ENCODE measurements around the gene POGLUT3.

Gene POGLUT3, protein sequence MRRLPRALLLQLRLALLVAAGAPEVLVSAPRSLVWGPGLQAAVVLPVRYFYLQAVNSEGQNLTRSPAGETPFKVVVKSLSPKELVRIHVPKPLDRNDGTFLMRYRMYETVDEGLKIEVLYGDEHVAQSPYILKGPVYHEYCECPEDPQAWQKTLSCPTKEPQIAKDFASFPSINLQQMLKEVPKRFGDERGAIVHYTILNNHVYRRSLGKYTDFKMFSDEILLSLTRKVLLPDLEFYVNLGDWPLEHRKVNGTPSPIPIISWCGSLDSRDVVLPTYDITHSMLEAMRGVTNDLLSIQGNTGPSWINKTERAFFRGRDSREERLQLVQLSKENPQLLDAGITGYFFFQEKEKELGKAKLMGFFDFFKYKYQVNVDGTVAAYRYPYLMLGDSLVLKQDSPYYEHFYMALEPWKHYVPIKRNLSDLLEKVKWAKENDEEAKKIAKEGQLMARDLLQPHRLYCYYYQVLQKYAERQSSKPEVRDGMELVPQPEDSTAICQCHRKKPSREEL

DNA sequence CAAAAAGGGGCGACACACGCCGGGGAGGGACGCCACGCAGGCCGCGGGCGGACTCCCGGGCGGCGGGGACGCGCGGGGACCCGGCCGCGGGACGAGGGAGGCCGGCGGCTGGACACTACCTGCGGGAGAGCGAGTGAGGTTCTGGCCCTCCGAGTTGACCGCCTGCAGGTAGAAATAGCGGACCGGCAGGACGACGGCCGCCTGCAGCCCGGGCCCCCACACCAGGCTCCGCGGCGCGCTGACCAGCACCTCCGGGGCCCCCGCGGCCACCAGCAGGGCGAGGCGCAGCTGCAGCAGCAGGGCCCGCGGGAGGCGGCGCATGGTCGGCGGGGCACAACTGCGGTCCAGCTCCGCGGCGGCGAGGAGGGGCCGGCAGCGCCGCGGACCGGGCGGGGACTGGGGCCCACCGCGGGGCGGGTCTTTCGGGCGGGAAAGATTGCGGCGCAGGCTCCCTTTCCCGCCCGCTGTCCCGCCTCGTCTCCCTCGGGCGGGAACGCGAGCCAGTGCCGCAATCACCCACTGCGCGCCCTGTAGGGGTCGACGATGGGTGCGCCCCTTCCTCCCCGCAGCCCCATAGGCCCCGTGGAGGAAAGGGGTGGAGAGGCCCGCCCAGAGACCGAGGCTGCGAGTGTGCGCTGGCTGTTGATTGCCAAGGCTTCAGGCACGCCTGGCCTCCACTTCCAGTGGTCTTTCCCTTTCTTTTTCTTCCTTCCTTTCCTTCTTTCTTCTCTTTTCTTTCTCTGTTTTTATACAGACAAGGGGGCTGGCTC, at the start of gene POGLUT3:
POGLUT3 (minus strand) TSS at position 339 of the 770 bp plus-strand sequence; CDS start at position 321, 18 bp downstream.
- DNase-seq (ENCODE audit: insufficient read length, low spot score) = peak; percentile 37
- TF ChIP-seq, protein P1, sequence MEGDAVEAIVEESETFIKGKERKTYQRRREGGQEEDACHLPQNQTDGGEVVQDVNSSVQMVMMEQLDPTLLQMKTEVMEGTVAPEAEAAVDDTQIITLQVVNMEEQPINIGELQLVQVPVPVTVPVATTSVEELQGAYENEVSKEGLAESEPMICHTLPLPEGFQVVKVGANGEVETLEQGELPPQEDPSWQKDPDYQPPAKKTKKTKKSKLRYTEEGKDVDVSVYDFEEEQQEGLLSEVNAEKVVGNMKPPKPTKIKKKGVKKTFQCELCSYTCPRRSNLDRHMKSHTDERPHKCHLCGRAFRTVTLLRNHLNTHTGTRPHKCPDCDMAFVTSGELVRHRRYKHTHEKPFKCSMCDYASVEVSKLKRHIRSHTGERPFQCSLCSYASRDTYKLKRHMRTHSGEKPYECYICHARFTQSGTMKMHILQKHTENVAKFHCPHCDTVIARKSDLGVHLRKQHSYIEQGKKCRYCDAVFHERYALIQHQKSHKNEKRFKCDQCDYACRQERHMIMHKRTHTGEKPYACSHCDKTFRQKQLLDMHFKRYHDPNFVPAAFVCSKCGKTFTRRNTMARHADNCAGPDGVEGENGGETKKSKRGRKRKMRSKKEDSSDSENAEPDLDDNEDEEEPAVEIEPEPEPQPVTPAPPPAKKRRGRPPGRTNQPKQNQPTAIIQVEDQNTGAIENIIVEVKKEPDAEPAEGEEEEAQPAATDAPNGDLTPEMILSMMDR (IDR thresholded peaks at IDR 0.05; ENCODE audit: insufficient read depth, missing control alignments) = no peak
- no peak for FAIRE-seq

DNA sequence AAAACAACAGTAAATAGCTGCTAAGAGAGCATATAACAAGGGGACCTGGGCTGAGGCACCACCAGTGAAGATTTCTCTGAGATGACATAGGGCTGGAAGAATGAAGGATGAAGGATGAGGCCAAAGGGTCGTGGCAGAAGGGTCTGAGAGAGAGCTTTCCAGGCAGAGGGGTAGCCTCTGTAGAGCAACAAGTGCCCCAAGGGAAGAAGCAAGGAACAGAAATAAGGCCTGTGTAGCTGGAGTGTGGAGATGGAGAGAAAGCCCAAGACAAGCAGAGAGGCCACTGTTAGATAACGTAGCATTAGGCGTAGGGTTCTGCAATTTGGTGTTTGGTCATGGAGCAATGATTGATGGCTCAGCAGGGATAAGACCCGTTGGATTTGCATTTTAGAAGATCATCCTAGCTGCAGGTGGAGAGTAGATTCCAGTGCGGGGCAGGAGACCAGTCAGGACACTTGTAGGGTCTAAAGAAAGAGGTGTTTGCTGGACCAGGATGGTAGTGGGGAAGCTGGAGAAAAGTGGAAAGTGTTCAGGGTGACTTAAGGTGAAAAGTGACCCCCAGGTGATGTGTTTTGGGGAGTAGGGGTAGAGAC, 47.8 kb upstream of the POGLUT3 start:
- DNase-seq (ENCODE audit: insufficient read length, low spot score) (no peak), FAIRE-seq (no peak)
- TF ChIP-seq, protein P1 (IDR thresholded peaks at IDR 0.05; ENCODE audit: insufficient read depth, missing control alignments) = no peak

DNA sequence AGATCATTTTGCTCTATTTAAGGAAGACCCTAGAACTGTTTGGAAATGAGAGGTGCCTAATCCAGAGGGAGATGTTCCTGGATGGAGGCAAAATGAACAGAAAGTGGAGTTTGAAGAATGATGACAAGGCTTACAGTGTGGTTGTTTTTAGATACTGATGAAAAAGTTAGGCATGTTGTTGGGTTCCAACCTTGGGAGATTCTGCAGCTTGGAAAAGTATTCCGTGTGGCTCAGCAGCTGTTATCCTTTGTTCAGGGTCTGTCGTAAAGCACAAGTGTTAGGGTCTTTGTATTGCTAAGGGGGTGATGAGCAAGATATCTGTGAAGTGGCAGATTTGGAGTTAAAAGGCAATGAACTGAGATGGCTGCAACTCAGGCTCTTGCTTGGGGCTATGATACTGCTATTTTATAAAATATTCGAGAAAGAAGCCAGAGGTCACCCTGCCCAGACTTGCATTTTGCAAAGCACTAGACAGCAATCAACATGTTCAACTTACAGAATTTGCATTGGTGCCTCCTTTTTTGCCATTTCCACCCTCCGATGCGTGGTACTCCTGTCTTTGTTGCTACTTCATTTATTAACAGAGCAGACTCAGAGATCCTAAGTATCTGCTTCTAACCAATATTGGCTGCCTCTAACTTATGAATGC, 45.3 kb upstream of the POGLUT3 start:
- TF ChIP-seq, protein P1 (IDR thresholded peaks at IDR 0.05; ENCODE audit: insufficient read depth, missing control alignments) = no peak
- FAIRE-seq (no peak), DNase-seq (ENCODE audit: insufficient read length, low spot score) (no peak)

DNA sequence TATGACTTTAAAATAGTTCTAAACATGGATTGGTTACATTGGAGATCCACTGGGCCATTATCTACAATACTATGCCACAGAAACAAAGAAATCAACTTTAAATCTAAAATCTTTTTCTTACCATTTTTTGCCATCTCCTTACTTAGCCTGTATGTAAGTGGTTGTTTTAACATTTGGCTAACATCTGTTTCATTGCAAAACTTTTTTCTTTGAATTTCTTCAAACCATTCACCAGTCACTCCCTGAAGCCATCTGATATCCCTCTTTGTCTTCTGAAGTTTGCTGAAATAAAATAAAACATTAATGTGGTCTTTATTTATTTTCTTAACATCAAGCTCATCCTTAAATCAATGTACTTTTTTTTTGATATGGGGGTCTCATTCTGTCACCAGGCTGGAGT, 43.3 kb upstream of the POGLUT3 start:
- FAIRE-seq = no peak
- DNase-seq (ENCODE audit: insufficient read length, low spot score) = no peak
- TF ChIP-seq, protein P1 (IDR thresholded peaks at IDR 0.05; ENCODE audit: insufficient read depth, missing control alignments) = no peak

DNA sequence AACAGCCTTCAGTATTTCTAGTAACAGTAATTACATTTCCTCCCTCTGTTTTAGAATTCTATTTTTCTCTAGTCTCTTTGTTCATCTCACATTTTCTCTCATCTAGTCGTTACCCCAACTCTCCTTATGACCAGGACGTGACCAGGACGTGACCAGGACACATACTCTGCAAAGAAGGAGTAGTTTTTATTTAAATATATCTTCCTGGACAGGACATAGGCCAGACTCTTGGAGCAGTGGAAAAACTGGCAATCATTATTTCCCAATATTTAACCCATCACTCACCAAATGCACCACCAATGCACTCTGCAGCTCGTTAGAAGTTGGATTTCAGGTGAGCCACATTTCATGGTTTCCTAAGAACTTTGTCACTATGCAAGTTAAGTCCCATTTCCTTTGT, 40.3 kb upstream of the POGLUT3 start:
- DNase-seq (ENCODE audit: insufficient read length, low spot score) = no peak
- TF ChIP-seq, protein P1 (IDR thresholded peaks at IDR 0.05; ENCODE audit: insufficient read depth, missing control alignments) = no peak
- no peak for FAIRE-seq

DNA sequence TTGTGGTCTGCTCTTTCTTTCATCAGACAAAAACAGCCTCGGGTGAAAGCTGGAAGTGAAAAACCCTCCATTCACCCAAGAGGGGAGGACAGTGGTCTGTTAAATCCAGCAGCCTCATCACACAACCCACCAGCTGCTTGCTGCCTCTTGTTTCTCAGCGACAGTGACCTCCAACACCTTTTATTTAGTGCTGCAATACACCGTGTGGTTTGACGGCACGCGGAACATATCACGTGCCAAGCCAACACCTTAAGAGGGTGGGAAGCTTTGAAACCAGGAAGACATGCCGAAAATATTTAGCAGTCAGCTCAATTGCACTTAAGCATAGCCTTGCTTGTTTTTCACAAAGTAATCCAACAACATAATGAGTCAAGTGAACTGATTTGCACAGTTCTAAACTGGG, 39.8 kb upstream of the POGLUT3 start:
- FAIRE-seq = no peak
- TF ChIP-seq, protein P1 (IDR thresholded peaks at IDR 0.05; ENCODE audit: insufficient read depth, missing control alignments) = no peak
- DNase-seq (ENCODE audit: insufficient read length, low spot score) = no peak
